Raji (cell line): Measurements from ENCODE around the gene ACOT12.

Source experiments
- POLR2A ChIP-seq: IDR thresholded peaks from 2 replicates; pipeline ENCODE4 v1.6.1; 2011; ENCODE audit warnings: low read depth, low read length, control low read depth; ENCODE audit not compliant: insufficient read depth

The ACOT12 gene

DNA sequence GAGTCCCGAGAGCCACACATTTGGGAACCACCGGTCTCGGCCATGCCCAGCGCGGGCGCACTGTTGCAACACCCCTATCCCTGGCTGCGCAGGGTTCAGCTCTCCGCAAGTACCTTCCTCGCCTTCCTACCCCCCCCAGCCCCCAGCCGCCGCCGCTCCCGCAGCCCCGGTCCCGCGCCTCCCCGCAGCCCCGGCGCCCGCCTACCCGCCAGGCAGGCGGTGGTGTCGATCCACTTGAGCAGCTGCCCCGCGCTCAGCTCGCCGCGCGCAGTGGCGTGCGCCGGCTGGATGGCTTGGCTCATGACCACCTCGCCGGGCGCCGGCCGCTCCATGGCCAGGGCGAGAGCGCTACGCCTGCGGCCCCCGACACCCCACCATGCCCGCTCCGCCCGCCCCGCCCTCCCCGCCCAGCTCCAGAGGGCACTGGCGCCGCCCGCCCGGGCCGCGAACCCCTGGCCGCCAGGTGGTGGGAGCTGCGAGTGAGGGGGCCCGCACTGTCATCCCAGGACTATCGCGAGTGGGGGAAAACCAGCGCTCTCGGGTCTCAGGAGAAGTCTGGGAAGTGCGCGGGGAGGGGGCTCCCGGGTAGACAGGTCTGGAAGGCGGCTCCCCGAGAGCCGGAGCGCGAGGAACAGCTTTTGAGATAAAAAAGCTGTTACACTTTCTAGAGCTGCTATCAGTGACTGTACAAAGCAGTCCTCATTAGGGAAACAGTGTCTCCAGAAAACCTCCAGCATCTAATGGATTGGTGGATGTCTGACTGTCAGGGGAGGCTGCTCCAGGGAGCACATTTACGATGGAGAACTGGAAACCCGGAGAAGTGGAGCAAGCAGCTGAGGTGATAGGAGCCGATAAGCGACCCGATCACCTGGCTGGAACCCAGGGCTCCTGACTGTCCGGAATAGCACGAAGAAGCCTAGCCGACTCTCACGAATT, at the start of gene ACOT12:
TSS of gene ACOT12 (minus strand) at position 352 of the 936 bp plus-strand sequence. CDS start at position 332, 20 bp downstream.
- TF ChIP-seq POLR2A = no peak

DNA sequence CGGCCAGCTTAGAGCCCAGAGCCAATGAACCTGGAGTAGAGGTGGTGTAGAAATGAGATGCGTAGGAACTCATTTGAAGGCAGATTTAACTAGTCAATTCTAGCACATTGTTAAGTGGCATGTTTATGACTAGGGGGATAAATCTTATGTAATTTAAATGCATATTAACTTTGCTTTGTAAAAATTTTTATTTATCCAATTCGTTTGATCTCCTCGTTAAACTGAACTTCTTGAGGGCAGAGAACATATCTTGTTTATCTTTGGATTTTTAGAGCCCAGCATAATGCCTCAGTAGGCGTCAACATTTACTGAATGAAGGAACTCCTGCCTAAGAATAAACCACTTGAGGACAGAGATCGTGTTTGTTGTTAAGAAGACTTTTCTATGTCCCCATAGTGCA, 41.1 kb upstream of the ACOT12 start:
- TF ChIP-seq POLR2A = no peak

DNA sequence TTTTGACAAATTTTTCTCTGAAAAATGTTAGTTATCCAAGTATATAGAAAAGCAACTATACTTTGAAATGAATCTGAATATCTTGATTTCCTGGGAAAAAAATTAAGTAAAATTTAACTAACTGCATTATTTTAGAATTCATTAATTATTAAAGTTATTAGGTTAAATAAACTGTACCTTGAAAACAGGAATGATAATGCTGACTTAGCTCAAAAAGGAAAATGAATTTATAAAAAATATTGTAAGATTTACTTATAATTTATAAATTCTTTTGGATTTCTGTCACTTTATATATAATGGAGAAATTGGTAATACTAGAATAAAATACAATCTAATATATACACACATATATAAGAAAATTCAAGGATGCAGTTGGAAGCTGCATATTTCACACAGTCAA, 36.1 kb upstream of the ACOT12 start:
- no peak for TF ChIP-seq POLR2A

DNA sequence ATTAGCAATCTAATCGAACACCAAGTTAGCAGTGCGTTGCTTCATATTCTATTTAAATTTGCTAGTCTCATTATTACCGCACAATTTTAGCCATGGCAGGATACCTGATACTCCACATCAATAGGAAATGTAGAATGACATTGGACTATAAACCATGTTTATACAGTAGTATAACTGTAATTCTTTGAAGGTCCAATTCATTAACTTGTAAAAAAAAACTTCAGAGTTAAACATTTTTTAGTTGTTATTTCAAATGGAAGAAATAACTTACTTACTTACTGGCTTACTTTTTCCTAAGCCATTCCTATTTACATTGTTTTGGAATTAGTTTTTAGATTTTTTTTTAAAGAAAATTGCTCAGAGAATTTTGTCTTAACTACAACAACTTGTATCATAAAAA, 35.4 kb upstream of the ACOT12 start:
- no peak for TF ChIP-seq POLR2A

DNA sequence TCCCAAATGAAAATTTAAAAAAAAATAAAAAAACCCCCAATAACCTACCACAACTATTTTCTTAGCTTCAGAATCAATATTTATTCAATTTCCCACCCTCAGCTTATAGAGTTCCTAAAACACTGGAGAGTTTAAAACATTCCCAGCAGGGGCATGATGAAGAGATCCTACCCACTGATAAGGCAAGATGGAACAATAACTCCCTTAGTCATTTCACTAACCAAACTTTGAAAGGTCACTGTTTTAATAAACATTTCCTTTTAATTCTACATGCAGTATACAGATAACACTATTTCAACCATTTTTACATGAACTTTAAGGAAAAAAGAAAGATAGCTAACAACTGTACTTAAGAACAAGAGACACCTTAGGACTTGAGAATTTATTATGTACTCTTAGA, 34.9 kb upstream of the ACOT12 start:
- TF ChIP-seq POLR2A = no peak

DNA sequence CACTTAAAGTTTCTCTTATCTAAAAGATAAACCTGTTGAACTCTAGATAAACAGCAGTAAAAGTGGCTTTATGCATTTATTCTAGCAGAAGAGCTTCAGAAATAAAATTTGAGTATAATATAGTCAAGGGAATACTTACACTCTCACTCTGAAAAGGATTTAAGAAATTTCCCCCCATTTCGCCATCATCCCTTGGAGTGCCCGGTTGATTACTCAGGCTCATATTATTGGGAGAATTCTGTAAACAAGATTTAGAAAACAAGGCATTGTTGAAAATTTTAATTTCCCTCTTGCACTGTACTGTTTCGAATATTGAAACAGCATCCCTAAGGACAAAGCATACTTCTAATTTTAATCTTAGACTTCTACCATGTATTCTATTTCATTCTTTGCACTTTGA, 34.5 kb upstream of the ACOT12 start:
- TF ChIP-seq POLR2A = no peak

DNA sequence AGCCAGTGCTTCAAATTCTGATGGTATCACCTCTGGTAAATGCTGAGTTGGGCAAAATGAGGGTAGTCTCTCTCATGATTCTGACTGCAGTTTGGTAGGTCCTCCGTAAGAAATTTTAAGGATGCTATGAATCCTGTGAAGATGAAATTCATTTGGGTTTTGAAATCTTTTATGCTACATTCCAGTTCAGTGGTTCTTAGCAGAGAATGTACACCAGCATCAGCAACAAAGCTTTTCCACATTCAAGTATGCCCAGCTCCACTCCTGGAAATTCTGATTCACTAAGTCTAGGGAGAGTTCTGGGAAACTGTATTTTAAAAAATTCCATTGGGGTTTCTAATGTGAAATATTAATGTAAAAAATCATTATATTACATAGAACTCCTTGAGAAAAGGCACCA, 33.6 kb upstream of the ACOT12 start:
- TF ChIP-seq POLR2A = no peak

DNA sequence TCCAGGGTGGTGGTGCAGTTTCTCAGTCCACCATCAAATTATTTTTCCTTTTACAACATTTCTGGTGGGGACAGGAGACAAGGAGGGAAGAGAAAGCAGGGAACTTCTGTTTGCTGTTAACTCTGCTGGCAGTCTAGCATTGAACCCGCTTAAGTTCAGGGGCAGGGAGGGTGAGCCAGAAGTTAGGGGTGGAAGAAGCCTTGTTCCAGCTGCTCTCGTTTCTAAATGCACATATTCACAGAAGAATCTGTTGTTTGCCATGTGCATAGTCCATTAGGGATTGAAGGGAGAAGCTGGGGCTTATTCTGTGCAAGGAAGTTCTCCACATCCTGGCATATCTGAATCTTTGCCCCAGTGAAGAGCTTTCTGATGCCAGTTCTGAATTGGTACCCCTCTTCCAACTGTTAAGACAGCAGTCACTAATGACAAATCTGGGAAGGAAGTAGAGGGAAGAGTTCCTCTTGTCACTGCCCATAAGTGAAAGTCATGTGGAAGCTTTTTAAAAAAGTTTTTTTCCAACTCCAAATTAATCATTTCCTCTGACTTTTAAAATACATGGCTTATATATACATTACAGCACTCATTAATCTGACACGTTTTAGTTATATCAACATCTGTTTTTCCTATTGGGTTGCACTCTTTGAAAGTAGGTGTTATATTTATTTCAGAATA, 32.6 kb upstream of the ACOT12 start:
- TF ChIP-seq POLR2A = no peak

DNA sequence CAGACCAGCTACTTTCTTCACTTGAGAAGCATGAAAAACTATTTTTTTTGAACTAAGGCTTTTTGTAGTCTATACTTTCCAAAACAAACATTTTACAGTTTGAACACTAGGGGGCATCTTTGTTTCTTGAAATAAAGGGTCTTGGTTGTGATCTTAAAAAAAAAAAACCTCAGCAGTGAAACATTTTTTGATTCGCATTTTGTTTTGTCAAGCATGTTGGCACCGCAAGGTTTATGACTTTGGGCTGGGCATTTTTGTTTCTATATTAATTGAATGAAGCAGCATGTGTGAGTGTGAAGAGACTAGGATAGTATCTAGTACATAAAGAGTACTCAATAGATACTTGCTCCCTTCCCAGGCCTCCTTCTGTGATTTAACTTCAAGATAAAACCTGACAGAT, 31.6 kb upstream of the ACOT12 start:
- no peak for TF ChIP-seq POLR2A

DNA sequence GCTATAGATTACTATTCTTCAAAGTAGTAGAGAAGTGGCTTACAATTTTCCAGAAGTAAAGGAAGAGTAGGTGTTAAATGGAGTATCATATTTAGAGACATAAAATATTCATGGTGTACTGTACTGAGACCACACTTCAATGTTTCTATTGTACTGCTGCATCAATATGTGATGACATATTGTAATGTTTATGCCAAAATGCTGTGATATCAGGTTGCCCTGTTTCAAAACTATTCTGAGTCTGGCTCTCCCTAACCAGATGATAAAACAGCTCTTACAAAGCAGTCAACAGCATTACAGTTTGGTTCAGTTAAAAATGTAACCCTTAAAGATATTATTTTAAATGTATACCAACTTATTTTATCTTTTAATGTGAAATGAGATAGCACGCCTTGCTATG, 30.8 kb upstream of the ACOT12 start:
- TF ChIP-seq POLR2A = no peak

DNA sequence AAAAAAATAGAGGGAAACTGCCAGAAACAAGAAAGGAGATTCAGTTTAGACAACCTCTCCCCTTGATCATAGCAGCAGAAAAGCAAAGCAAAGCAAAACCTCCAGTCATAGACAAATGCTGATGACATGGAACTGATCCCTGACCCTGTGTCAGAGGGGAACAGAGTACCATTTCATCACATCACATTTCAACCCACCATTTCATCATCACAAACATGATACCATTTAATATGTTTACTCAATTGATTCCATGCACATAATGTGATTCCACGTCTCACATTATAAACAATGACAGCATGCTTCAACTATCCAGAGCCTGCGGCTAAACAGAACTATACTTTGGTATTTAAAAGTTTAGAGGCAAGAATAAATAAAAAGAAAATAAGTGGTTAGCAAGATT, 28.7 kb upstream of the ACOT12 start:
- TF ChIP-seq POLR2A = no peak

DNA sequence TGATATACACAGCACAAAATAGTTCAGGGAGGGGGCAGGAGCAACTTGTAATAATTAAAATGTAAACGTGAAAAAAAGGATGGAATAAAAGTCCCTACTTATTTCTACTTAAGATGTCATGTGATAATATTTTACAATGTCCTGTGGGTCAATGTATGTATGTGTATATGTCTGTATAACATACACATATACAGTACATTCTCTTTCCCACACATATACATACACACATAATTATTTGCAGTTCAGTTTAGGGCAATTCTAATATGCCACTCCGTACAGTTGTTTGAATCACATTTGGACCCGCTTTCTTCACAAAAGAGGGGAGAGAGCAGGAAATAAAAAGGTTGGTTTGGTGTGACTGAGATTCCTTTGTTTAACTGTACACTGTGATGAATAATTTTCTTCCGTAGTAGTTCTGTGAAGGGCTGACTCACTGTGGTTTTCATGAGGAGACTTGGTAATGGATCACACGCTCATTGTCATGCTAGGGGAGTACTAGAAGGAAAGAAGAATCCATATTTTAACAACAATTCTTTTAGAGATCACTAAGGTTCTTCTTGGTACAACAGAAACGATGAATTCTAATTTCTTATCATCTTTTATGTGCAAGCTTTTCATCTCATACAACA, 26.2 kb upstream of the ACOT12 start:
- TF ChIP-seq POLR2A = no peak

DNA sequence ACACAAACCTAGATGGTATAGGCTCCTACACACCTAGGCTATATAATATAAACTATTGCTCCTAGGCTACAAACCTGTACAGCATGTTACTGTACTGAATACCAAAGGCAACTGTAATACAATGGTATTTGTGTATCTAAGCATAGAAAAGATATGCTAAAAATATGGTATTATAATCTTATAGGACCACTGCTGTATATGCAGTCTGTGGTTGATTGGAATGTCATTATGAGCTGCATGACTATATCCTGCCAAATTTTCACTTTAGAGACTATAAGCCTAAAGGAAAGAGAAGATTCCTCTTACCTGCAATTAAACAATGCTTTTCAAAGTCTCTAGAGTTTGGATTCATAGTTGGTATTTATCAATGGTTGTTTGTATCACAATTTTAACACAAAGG, 24.7 kb upstream of the ACOT12 start:
- no peak for TF ChIP-seq POLR2A

DNA sequence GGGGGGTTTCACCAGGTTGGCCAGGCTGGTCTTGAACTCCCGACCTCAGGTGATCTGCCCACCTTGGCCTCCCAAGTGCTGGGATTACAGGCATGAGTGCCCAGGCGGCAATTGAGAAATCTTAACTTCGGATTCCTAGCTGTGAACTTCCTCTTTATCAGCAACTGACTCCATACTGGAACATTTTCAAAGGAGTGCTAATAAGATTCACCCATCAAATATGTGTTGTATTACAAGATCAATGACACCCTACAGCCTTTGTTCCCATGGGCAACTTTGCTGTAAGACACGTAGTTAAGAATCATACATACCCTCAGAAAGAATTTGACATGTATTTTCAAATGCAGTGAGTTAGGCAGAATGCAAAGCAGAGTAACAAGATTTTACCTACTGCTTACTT, 23.1 kb upstream of the ACOT12 start:
- no peak for TF ChIP-seq POLR2A

DNA sequence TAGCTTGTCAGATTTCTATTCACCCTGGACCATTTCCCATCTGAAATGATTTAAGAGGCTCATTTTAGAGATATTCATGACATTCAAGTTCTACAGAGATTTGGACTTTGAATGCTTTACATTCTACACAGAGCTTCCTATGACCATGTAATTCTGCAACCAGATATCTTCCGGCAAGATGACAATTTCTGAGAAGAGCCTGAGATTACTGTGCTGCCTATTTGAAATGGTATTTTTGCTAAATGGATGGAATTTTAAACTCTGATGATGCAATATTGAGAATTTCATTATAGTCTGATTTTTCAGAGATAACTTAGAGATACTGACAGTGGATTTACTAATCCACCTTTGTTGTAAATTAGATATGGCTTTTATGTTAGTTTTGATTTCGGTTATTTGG, 16.0 kb upstream of the ACOT12 start:
- TF ChIP-seq POLR2A = no peak

DNA sequence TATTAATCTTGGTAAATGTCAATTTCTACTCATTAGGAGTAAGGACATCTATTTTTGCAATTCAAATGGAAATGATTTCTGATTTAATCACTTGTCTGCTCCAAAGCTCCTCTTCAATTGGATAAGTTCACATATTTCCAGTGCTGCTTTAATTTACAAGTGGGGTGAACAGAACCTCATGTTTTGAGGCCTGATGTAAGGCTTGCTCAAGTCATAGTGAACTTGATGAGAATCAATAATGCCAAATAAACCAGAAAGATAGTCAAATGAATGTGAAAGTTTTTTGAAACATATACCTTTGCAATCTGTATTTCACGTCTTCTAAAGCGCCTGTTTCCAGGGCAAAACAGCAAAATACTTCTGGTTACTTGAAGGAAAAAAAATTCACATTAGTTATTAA, 15.4 kb upstream of the ACOT12 start:
- TF ChIP-seq POLR2A = no peak
